ENCODE data around the gene PJA2.

Gene PJA2

DNA sequence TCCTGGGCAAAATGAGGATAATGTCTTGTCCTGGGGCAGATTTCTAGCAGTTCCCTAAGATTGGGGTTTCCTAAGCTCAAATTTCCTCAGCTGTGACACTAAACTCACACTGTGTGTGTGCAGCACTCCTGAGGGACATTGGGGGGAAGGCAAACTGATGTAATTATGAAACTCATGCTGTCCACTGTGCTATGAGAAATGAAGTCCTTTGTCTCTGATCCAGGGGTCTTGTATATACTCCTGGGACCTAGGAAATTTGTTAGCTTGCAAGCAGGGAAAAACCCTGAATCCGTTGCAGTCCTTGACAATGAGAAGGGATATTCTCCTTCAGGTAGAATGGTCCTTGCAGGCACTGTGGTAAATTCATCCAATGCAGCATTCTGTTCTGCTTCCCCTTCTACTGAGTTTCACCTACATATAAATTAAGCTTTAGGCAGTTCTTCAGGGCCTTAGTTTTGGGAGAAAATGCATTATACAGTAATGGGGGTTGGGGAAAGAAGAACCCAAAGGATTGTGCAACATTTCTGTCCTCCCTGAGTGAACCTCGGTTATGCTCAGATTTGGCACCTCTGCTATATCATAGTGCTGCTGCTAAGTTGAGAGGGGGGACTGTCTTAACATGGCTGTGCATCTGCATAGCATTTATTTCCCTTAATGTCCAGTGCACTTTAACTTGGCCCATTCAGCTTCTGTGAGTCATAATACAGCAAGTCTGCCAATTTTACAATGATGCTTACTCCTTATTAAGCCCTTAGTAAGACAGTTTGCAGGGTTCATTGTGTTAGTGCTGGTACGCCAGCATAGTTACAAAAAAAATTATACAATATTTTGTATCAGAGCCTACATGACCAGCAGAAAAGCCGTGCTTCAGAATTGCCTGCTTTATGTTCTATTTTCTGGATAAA, 80.2 kb downstream of the PJA2 start:
- Histone ChIP-seq H3K27ac (no peak overlapping the region), H3K9me3 (no peaks in the 10 kb centered on the region), H3K4me3 (ENCODE audit: low read depth in 1 of 2, low read length in 1 of 2) (no peak overlapping the region), H3K4me1 (ENCODE audit: control insufficient read depth in 1 of 2, insufficient read depth in 1 of 2, low read depth in 1 of 2, low read length in 1 of 2) (no peaks in the 10 kb centered on the region), H3K36me3 (peaks cover 51% of the 10 kb centered on the region), H3K27me3 (no peaks in the 10 kb centered on the region)
- no peak for TF ChIP-seq CTCF (IDR thresholded peaks at IDR 0.05)

DNA sequence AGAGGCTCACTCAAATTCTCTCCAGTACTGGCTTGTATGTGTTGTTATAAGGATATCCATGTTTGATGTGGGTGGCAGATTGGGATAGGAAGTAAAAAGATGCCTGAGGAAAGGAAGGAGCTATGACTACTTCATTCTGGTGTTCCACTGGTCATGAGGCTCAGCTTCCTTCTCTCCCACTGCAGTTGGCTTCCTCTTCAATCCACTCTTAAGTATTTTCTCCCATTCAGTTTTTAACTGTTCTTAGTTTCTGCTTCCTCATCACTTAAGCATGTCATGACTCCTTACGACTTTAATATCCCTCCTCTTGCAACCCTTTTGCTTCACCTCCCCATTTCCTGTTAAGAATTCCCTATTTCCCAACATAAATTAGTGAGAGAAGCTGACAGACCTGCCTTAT, 81.1 kb downstream of the PJA2 start:
- H3K27me3 ChIP-seq = no peaks in the 10 kb centered on the region
- no peaks in the 10 kb centered on the region for H3K4me1 ChIP-seq (ENCODE audit: control insufficient read depth in 1 of 2, insufficient read depth in 1 of 2, low read depth in 1 of 2, low read length in 1 of 2)
- H3K4me3 ChIP-seq (ENCODE audit: low read depth in 1 of 2, low read length in 1 of 2) = no peak overlapping the region
- H3K9me3 ChIP-seq = no peaks in the 10 kb centered on the region
- H3K36me3 ChIP-seq = peaks cover 41% of the 10 kb centered on the region
- H3K27ac ChIP-seq = no peak overlapping the region
- TF ChIP-seq CTCF (IDR thresholded peaks at IDR 0.05) = no peak

- Histone ChIP-seq H3K4me3 (ENCODE audit: low read depth in 1 of 2, low read length in 1 of 2) (no peak overlapping the region), H3K36me3 (peaks cover 32% of the 10 kb centered on the region), H3K9me3 (no peaks in the 10 kb centered on the region), H3K4me1 (ENCODE audit: control insufficient read depth in 1 of 2, insufficient read depth in 1 of 2, low read depth in 1 of 2, low read length in 1 of 2) (no peaks in the 10 kb centered on the region), H3K27me3 (no peaks in the 10 kb centered on the region), H3K27ac (no peak overlapping the region)
- TF ChIP-seq CTCF (IDR thresholded peaks at IDR 0.05) = no peak
Observed at GRCh38 chr5:109327570-109327969, 82.2 kb downstream of the PJA2 start.

GRCh38 chr5:109326919-109327318, 82.9 kb downstream of the PJA2 start:
- Histone ChIP-seq H3K27me3 (no peaks in the 10 kb centered on the region), H3K9me3 (no peaks in the 10 kb centered on the region), H3K36me3 (peaks cover 30% of the 10 kb centered on the region), H3K4me3 (ENCODE audit: low read depth in 1 of 2, low read length in 1 of 2) (no peak overlapping the region), H3K4me1 (ENCODE audit: control insufficient read depth in 1 of 2, insufficient read depth in 1 of 2, low read depth in 1 of 2, low read length in 1 of 2) (no peaks in the 10 kb centered on the region), H3K27ac (no peak overlapping the region)
- TF ChIP-seq CTCF (IDR thresholded peaks at IDR 0.05) = no peak

DNA sequence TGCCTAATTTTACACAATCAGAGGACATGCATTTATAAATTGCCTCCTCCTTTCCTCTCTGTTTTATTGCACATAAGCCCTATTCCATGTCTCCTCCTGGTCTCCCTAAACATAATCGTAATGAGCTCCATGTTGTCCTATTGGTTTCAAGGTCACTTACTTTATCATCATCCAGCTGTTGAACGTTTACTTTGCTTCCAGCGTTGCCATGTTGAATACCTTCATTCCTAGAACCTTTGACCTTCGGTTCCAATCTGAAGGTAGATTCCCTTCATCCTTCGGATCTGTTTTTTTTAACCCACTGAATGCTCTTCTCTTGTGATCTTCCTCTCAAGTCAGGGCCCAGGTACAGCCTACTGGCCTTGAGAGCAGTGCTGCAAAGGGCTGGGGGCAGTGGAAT, 84.3 kb downstream of the PJA2 start:
- no peak overlapping the region for H3K27ac ChIP-seq
- no peak for TF ChIP-seq CTCF (IDR thresholded peaks at IDR 0.05)
- peaks cover 16% of the 10 kb centered on the region for H3K36me3 ChIP-seq
- H3K4me1 ChIP-seq (ENCODE audit: control insufficient read depth in 1 of 2, insufficient read depth in 1 of 2, low read depth in 1 of 2, low read length in 1 of 2) = no peaks in the 10 kb centered on the region
- no peaks in the 10 kb centered on the region for H3K27me3 ChIP-seq
- no peaks in the 10 kb centered on the region for H3K9me3 ChIP-seq
- no peak overlapping the region for H3K4me3 ChIP-seq (ENCODE audit: low read depth in 1 of 2, low read length in 1 of 2)

Data from neutrophil (primary cell).